ENCODE data around the gene EXT2. TPM values are rescaled to one million over a fixed set of nuclear protein-coding genes. Genes with fewer than 3 reads are reported as not detected.

EXT2 gene
- polyA plus RNA-seq, 1 of the 3 experiments (the other 2 are of a cell fraction): 92.9 TPM

- no peak for DNase-seq
- no peaks in the 10 kb centered on the region for H4K20me1 ChIP-seq (ENCODE audit: insufficient read depth)
- TF ChIP-seq ELF1 (IDR thresholded peaks at IDR 0.05) (no peak), SIN3A (IDR thresholded peaks at IDR 0.05; ENCODE audit: borderline replicate concordance, low read depth, low read length) (no peak), GATA2 (CRISPR knock-in tag; IDR thresholded peaks at IDR 0.05) (no peak), JUND (IDR thresholded peaks at IDR 0.05) (no peak), EP300 (IDR thresholded peaks at IDR 0.05; ENCODE audit: borderline replicate concordance in 1 of 2, low read depth in 1 of 2, low read length in 1 of 2) (no peak), ZBTB33 (IDR thresholded peaks at IDR 0.05; ENCODE audit: borderline replicate concordance, low read depth) (no peak), EZH2phosphoT487 (IDR thresholded peaks at IDR 0.05; ENCODE audit: borderline replicate concordance, low read depth) (no peak), RXRA (IDR thresholded peaks at IDR 0.05; ENCODE audit: borderline replicate concordance, low read depth) (no peak), TEAD4 (IDR thresholded peaks at IDR 0.05; ENCODE audit: borderline replicate concordance, insufficient read depth) (no peak), USF2 (IDR thresholded peaks at IDR 0.05; ENCODE audit: borderline replicate concordance, low read depth, low read length) (no peak)
- H3K9me2 ChIP-seq: no peaks in the 10 kb centered on the region
- H3F3A ChIP-seq (replicated peaks; ENCODE audit: insufficient read depth): no peaks in the 10 kb centered on the region
- H3K9ac ChIP-seq: no peak overlapping the region
- no peaks in the 10 kb centered on the region for H3K4me1 ChIP-seq (ENCODE audit: control insufficient read depth in 1 of 2, insufficient read depth in 2 of 2, low read depth in 1 of 2, low read length in 1 of 2)
- CTCF ChIA-PET: interaction anchor here (1.6 kb wide), 1 partner anchor 15 kb away, joined by 10 read pairs; the partner anchor contains the start of gene EXT2
- 89% methylated on average over 5 of the region's 6 CpGs for WGBS (ENCODE audit: low lambda C conversion rate)
- H2AFZ ChIP-seq (ENCODE audit: low read depth): no peak overlapping the region
- H3K79me2 ChIP-seq (ENCODE audit: insufficient read depth): no peaks in the 10 kb centered on the region
- POLR2A ChIA-PET: no interaction called here
- no peak overlapping the region for H3K27ac ChIP-seq (ENCODE audit: low read depth in 2 of 2, low read length in 1 of 2)
- no peaks in the 10 kb centered on the region for H3K9me3 ChIP-seq
- no peak overlapping the region for H3K4me2 ChIP-seq
- H3K27me3 ChIP-seq (ENCODE audit: insufficient read depth): no peaks in the 10 kb centered on the region
- H3K36me3 ChIP-seq (replicated peaks in 1 of 2; ENCODE audit: control insufficient read depth in 1 of 2, insufficient read depth in 2 of 2, low read length in 1 of 2): no peaks in the 10 kb centered on the region
- H3K4me3 ChIP-seq (ENCODE audit: low read depth in 2 of 2, low read length in 1 of 2): no peak overlapping the region
These were observed 16.1 kb upstream of the EXT2 start for GRCh38 chr11:44079376-44079775.

- 65% methylated on average over 7 of the region's 9 CpGs for WGBS (ENCODE audit: low lambda C conversion rate)
These were observed 14.5 kb upstream of the EXT2 start for GRCh38 chr11:44080951-44081350.

More at GRCh38 chr11:44080951-44081350, 14.5 kb upstream of the EXT2 start:
- Histone ChIP-seq H2AFZ (ENCODE audit: low read depth) (no peak overlapping the region), H3K9me3 (no peaks in the 10 kb centered on the region), H3K27me3 (ENCODE audit: insufficient read depth) (no peaks in the 10 kb centered on the region), H3K27ac (ENCODE audit: low read depth in 2 of 2, low read length in 1 of 2) (no peak overlapping the region), H3F3A (replicated peaks; ENCODE audit: insufficient read depth) (no peaks in the 10 kb centered on the region), H3K9me2 (no peaks in the 10 kb centered on the region), H3K4me1 (ENCODE audit: control insufficient read depth in 1 of 2, insufficient read depth in 2 of 2, low read depth in 1 of 2, low read length in 1 of 2) (no peaks in the 10 kb centered on the region), H3K9ac (no peak overlapping the region), H3K4me3 (ENCODE audit: low read depth in 2 of 2, low read length in 1 of 2) (no peak overlapping the region), H4K20me1 (ENCODE audit: insufficient read depth) (no peaks in the 10 kb centered on the region), H3K4me2 (no peak overlapping the region), H3K79me2 (ENCODE audit: insufficient read depth) (no peaks in the 10 kb centered on the region), H3K36me3 (replicated peaks in 1 of 2; ENCODE audit: control insufficient read depth in 1 of 2, insufficient read depth in 2 of 2, low read length in 1 of 2) (no peaks in the 10 kb centered on the region)
- POLR2A ChIA-PET: interaction anchor here (1.0 kb wide), 1 partner anchor 9 kb away, joined by 3 read pairs; no protein-coding TSS in a partner anchor
- no peak for DNase-seq
- TF ChIP-seq FOSL2 (IDR thresholded peaks at IDR 0.05; ENCODE audit: borderline replicate concordance, low read depth) (no peak), SMC3 (IDR thresholded peaks at IDR 0.05; ENCODE audit: low read depth, low read length) (no peak), ELF1 (IDR thresholded peaks at IDR 0.05) (no peak), POLR2AphosphoS5 (IDR thresholded peaks at IDR 0.05; ENCODE audit: low read depth, low read length) (no peak), REST (IDR thresholded peaks at IDR 0.05; ENCODE audit: low read depth, low read length) (no peak), SIN3A (IDR thresholded peaks at IDR 0.05; ENCODE audit: borderline replicate concordance, low read depth, low read length) (no peak), RCOR1 (IDR thresholded peaks at IDR 0.05; ENCODE audit: low read length) (no peak), RAD21 (IDR thresholded peaks at IDR 0.05; ENCODE audit: low read length) (no peak), PBX3 (IDR thresholded peaks at IDR 0.05) (no peak), EZH2phosphoT487 (IDR thresholded peaks at IDR 0.05; ENCODE audit: borderline replicate concordance, low read depth) (no peak), JUND (IDR thresholded peaks at IDR 0.05) (no peak), NRF1 (IDR thresholded peaks at IDR 0.05; ENCODE audit: low read depth, low read length) (no peak)
- CTCF ChIA-PET: interaction anchor here (1.1 to 3.2 kb wide), 2 partner anchors 9 to 13 kb away, joined by 3 to 27 read pairs; partner anchors contain the start of gene EXT2
